Right kidney (tissue), 1 donor: ENCODE results near the gene IMPG2.

Source experiments
- DNase-seq: peaks from one replicate; pipeline ENCODE4 v3.0.0-alpha.2; 2016

Gene IMPG2

GRCh38 chr3:101240719-101241399 lies 79.5 kb downstream of the IMPG2 start:
- DNase-seq = no peak

GRCh38 chr3:101235048-101235447 lies 85.3 kb downstream of the IMPG2 start:
- DNase-seq = no peak

- DNase-seq = no peak
Measured at GRCh38 chr3:101230618-101231017, 89.8 kb downstream of the IMPG2 start.

- DNase-seq = no peak
Measured at GRCh38 chr3:101229681-101230080, 90.7 kb downstream of the IMPG2 start.

- no peak for DNase-seq
Measured at GRCh38 chr3:101228441-101228840, 91.9 kb downstream of the IMPG2 start.

- no peak for DNase-seq
Measured at GRCh38 chr3:101224739-101225138, 95.6 kb downstream of the IMPG2 start.

GRCh38 chr3:101223016-101223415 lies 97.4 kb downstream of the IMPG2 start:
- no peak for DNase-seq

- DNase-seq = no peak
Measured at GRCh38 chr3:101219842-101220560, 100.4 kb downstream of the IMPG2 start.

- no peak for DNase-seq
Measured at GRCh38 chr3:101217472-101218245, 102.7 kb downstream of the IMPG2 start.

- DNase-seq = no peak
Measured at GRCh38 chr3:101216710-101217465, 103.5 kb downstream of the IMPG2 start.

GRCh38 chr3:101212730-101213129 lies 107.6 kb downstream of the IMPG2 start:
- DNase-seq = no peak

- DNase-seq = no peak
Measured at GRCh38 chr3:101204246-101204645, 116.1 kb downstream of the IMPG2 start.

- no peak for DNase-seq
Measured at GRCh38 chr3:101203411-101203810, 117.0 kb downstream of the IMPG2 start.

- DNase-seq = no peak
Measured at GRCh38 chr3:101202640-101203039, 117.7 kb downstream of the IMPG2 start.

GRCh38 chr3:101200461-101200860 lies 119.9 kb downstream of the IMPG2 start:
- DNase-seq = peak; percentile 33

- peak; percentile 18 for DNase-seq
Measured at GRCh38 chr3:101195951-101196713, 124.2 kb downstream of the IMPG2 start.

GRCh38 chr3:101194392-101194791 lies 126.0 kb downstream of the IMPG2 start:
- no peak for DNase-seq

- no peak for DNase-seq
Measured at GRCh38 chr3:101193957-101194356, 126.4 kb downstream of the IMPG2 start.

- DNase-seq = no peak
Measured at GRCh38 chr3:101189796-101190195, 130.6 kb downstream of the IMPG2 start.

- DNase-seq = no peak
Measured at GRCh38 chr3:101189176-101189575, 131.2 kb downstream of the IMPG2 start.

- DNase-seq = no peak
Measured at GRCh38 chr3:101185341-101185740, 135.0 kb downstream of the IMPG2 start.

GRCh38 chr3:101184111-101184510 lies 136.3 kb downstream of the IMPG2 start:
- DNase-seq = no peak
